Measurements from ENCODE around the gene LMO7.
"Not testable (repeated sequence)": the region's sequence is repeated elsewhere in the genome, so short reads cannot be mapped to it uniquely, and the experiment has no call there.

The LMO7 gene

GRCh38 chr13:75702476-75702875 is 66.3 kb downstream of the LMO7 start:
- no peak for DNase-seq

DNA sequence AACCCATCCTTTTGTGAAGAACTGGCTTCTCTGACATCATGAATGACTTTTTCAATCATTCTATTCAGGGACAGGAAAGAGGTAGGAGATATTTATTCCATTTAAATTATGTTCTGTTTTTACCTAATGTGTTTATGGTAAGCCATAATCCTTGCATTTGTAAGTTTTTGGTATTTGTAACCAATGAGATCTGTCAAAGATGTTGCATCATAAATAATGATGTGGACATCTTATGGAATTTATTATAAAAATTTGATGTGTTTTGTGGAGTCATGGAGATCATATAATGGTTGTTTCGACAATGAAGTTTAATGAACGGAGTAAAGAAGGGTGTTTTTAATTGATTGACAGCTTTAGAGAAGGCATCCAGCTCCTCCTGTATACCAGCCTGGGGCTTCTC is 67.6 kb downstream of the LMO7 start:
- no peak for DNase-seq

DNA sequence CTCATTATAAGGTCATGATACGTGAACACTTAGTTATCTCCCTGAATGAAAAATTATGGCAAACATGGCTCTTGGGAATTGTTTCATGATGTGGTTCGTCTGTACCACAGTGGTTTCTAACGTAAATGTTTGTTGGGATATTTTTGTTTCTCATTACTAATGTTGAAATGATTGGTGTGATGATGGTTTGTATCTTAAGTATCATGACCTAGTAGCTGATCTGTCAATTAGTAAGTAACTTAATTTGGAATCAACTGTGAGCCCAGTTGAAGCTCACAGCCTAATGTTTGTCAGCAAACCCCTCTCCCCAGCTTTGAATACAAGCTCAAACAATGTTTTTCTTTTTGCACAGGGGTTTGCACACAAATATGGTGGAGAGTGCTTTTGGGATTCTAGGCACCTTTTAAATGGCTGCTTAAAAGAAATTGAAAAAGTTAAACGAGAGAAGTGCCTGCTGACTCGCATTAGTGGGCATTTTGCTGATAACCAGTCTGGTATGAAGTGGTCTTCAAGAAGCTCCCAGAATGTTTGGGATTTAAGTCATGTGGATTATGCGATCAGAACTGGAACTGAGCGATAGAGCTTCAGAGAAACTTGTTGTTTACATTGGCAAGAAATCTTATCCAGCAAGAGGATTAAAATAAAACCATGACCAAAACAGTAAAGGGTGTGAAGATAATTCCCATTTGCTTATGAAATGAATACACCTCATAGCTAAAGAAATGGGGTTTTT is 68.2 kb downstream of the LMO7 start:
- DNase-seq, result no peak

- DNase-seq, result no peak
Observed at GRCh38 chr13:75704927-75705288, 68.8 kb downstream of the LMO7 start.

DNA sequence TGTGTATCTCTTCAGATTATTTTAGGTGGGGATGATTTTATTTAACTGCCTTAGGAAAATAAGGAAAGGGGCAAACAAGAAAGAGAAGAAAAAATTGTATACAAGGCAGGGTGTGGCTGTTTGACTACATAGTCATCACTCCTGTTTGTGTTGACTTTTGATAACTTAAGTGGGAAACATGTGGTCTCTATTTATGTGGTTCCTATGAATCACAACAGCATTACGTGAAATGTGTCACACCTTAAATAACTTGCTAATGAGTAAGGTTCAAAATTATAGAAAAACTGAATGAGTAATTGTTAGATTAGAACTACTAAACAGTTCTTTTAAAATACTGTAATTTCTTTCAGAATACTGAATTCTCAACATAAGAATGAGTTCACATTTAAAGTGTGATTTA is 69.3 kb downstream of the LMO7 start:
- peak; percentile 5 for DNase-seq

- no peak for DNase-seq
Observed at GRCh38 chr13:75705908-75706307, 69.8 kb downstream of the LMO7 start.

DNA sequence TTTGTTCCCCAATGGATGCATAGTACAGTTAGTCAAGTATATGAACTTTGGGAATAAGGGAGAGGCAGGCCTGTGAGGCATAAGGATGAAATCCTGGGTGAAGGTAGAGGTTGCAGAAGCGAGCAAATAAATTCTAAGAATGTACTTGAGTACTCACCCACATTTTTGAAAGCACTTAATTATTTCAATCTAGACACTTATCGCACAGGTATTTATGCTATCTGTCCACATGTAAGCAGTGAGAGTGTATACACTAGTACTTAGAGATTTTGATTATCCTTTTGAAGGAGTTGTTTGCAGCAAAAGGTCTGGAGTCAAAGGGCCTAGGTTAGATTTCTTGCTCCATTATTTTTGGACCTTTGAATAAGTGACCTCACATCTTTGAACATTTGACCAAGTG is 77.7 kb downstream of the LMO7 start:
- no peak for DNase-seq

DNA sequence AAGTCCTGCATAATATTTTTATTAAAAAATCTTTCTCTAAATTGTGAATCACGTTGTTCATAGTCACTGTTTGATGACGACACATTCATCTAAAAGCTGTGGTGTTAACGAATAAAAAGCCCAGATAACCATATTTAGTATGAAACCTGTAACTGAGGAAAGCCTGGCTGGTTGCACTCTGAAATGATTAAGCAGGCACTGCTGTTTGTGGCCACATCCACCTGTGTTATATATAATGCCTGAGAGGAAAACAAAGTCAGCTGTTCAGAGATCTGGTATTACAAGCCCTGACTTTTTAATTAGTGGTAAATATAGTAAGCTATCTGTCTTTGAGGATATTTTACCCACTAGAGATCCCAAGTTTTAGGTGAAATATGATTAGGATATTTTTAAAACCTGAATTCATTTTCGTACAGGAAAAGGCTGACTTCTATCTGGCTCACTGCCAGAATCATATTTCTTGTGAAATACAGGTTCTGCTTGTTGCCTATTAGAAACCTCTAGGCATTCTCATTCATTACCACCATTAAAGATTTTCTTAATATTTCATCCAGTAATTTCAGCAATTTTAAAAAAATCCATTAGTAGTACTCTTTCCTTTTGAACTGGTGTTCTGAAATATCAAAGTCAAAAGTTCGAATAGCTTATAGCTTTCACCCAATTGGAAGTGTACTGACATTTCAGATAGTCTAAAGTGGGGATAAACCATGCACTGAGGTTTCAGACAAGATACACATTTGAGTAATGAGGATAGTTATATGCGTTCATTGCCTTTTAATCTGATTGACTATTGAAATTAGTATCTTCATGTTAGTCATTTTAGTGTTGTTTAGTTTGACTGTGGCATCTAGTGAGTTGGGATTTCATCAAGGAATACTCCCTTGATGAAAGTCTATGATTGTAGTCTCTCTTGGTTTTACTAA is 79.7 kb downstream of the LMO7 start:
- DNase-seq, result no peak

- no peak for DNase-seq
Observed at GRCh38 chr13:75717525-75717924, 81.4 kb downstream of the LMO7 start.

GRCh38 chr13:75721307-75721706 is 85.2 kb downstream of the LMO7 start:
- no peak for DNase-seq

- DNase-seq, result no peak
Observed at GRCh38 chr13:75723901-75724300, 87.8 kb downstream of the LMO7 start.

DNA sequence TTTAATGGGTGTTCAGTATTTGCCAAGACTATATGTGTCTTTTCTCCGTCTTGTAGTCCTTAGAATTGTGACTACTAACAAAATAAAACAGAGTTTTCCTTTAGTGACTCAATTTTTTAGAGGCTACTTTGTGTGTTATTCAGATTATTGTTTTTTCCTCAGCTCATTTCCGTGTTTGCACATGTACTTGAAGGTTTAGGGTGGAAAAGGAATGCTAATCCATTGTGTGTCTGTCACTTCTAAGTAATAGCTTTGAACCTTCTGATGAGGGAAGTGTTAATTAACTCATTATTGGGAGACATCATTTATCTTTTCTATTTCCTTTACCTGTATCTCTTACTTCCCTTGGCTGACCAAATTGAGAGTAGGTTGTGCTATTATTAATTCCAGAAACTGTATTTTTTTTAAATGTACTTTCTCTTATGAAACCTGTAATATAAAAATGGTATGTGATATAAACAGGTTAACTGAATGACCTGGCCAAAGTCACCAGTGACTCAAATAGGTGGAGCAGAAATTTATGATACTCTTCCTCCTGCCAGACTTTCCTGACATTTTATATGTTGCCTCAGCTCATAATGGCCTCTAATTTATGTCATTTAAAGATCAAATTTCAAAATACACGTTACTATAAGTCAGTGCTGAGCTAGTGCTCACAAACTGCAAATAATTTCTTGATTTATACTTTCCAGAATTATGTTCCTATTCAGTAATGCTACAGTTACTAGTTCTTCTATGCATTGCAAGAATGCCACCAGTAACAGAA is 88.8 kb downstream of the LMO7 start:
- no peak for DNase-seq

- DNase-seq, result no peak
Observed at GRCh38 chr13:75725736-75726135, 89.6 kb downstream of the LMO7 start.

GRCh38 chr13:75726306-75726705 is 90.2 kb downstream of the LMO7 start:
- no peak for DNase-seq

DNA sequence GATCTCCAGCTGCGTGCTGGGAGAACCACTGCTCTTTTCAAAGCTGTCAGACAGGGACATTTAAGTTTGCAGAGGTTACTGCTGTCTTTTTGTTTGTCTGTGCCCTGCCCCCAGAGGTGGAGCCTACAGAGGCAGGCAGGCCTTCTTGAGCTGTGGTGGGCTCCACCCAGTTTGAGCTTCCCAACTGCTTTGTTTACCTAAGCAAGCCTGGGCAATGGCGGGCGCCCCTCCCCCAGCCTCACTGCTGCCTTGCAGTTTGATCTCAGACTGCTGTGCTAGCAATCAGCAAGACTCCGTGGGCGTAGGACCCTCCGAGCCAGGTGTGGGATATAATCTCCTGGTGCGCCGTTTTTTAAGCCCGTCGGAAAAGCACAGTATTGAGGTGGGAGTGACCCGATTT is 97.0 kb downstream of the LMO7 start:
- not testable (repeated sequence) for DNase-seq

- DNase-seq, result no peak
Observed at GRCh38 chr13:75736173-75736572, 100.0 kb downstream of the LMO7 start.

GRCh38 chr13:75738841-75739240 is 102.7 kb downstream of the LMO7 start:
- DNase-seq, result no peak

- DNase-seq, result no peak
Observed at GRCh38 chr13:75739244-75739868, 103.2 kb downstream of the LMO7 start.

- no peak for DNase-seq
Observed at GRCh38 chr13:75740031-75740430, 103.9 kb downstream of the LMO7 start.

GRCh38 chr13:75743072-75743471 is 106.9 kb downstream of the LMO7 start:
- not testable (repeated sequence) for DNase-seq

DNA sequence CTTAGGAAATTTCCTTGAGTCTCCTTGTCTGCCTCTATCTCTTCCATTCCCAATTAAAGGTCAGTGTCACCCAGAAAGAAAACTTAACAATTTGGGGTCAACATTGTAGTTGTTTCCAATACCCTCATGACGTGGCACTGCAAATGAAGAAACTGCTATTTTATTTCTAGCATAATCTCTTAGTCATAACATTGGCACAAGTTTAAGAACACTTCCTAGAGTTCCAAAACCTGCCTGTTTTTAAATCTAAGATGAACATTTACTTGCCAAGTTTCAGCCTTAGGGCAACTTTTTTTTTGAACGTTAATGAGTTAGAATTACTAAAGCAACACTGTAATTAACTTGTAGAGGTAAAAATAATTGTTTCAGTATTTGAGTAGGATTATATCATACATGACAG is 108.0 kb downstream of the LMO7 start:
- DNase-seq, result no peak

DNA sequence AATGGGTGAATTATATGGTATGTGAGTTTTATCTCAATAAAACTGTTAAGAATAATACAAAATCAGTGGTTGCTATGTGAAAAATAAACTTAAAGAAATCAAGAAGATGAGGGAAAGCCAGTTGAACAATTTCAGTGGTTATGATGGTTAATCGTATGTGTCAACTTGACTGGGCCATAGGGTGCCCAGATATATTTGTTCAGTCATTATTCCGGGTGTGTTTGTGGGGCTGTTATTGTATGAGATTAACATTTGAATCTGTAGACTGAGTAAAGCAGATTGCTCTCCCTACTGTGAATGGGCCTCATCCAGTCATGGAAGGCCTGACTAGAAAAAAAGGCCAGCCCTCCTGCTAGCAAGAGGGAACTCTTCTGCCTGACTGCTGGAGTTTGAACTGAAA is 109.3 kb downstream of the LMO7 start:
- DNase-seq, result no peak

DNA sequence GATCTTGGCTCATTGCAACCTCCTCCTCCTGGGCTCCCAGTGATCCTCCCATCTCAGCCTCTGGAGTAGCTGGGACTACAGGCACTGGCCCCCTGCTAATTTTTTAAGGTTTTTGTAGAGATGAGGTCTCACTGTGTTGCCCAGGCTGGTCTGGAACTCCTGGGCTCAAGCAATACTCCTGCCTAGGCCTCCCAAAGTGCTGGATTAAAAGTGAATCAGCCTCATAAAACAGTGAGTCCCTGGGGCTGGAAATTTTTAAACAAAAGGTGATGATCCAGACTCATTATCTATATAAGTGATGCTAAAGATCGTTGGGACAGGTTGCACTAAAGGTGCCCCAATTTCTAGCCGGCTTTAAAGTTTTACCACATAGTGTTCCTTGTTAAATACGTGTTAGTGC is 112.7 kb downstream of the LMO7 start:
- DNase-seq, result no peak
